ENCODE results near the gene MED26. TPM values are rescaled to one million over a fixed set of nuclear protein-coding genes. Genes with fewer than 3 reads are reported as not detected.

The MED26 gene
- total and polyA plus RNA-seq, 2 experiments from 2014 or later = 4.4 to 6.7 TPM

- Histone ChIP-seq H3K9me3 (ENCODE audit: low read depth) (no peaks in the 10 kb centered on the region), H3K4me1 (ENCODE audit: insufficient read depth) (peaks cover 21% of the 10 kb centered on the region), H3K36me3 (ENCODE audit: low read depth) (peaks cover 4% of the 10 kb centered on the region; the same call in 1 of the 2 replicates), H2AFZ (peak within 1 kb of the TSS; percentile 83), H3K27ac (peak within 1 kb of the TSS; percentile 77), H3K4me3 (peak within 1 kb of the TSS; percentile 100), H3K4me2 (ENCODE audit: unreplicated experiment) (peak within 1 kb of the TSS; percentile 83), H3K9ac (peak within 1 kb of the TSS; percentile 93), H3K79me2 (ENCODE audit: insufficient read depth) (peaks cover 96% of the 10 kb centered on the region), H3K9me2 (ENCODE audit: insufficient read depth) (no peaks in the 10 kb centered on the region), H3F3A (ENCODE audit: insufficient read depth) (0 out of 2 replicates have a peak, but pooled peaks cover 6% of the 10 kb centered on the region), H4K20me1 (ENCODE audit: insufficient read depth) (no peaks in the 10 kb centered on the region), H3K27me3 (replicated peaks; ENCODE audit: insufficient read depth) (no peaks in the 10 kb centered on the region)
- WGBS, 2 experiments (ENCODE audit: low coverage in 1 of 2, low lambda C conversion rate in 2 of 2, missing lambda C conversion rate in 2 of 2) = 1% methylated on average over 60 to 62 of the region's 83 CpGs
- in situ Hi-C loops (cut with MboI) = no loop called here
- DNase-seq = peak; percentile 97
- TF ChIP-seq EZH2phosphoT487 (IDR thresholded peaks at IDR 0.05; ENCODE audit: insufficient read depth, low read depth) = no peak
- no peak for TF ChIP-seq EZH2 (IDR thresholded peaks at IDR 0.05; ENCODE audit: insufficient read depth, poor library complexity, severe bottlenecking)
Measured at GRCh38 chr19:16572332-16573211, 55.4 kb downstream of the MED26 start, which contains the start of gene SLC35E1. Gene SLC35E1 (minus strand): TSS chr19:16572415. CDS start chr19:16572364, 51 bp downstream.

GRCh38 chr19:16571822-16572331 is 56.1 kb downstream of the MED26 start:
- H3K27me3 ChIP-seq (replicated peaks; ENCODE audit: insufficient read depth) = no peaks in the 10 kb centered on the region
- H3K79me2 ChIP-seq (ENCODE audit: insufficient read depth) = peaks cover 96% of the 10 kb centered on the region
- no peaks in the 10 kb centered on the region for H3K9me3 ChIP-seq (ENCODE audit: low read depth)
- peaks cover 21% of the 10 kb centered on the region for H3K4me1 ChIP-seq (ENCODE audit: insufficient read depth)
- H3K27ac ChIP-seq = peak overlapping the region; percentile 67
- H3K9ac ChIP-seq = peak overlapping the region; percentile 86
- TF ChIP-seq EZH2 (IDR thresholded peaks at IDR 0.05; ENCODE audit: insufficient read depth, poor library complexity, severe bottlenecking) = no peak
- TF ChIP-seq EZH2phosphoT487 (IDR thresholded peaks at IDR 0.05; ENCODE audit: insufficient read depth, low read depth) = no peak
- no peaks in the 10 kb centered on the region for H4K20me1 ChIP-seq (ENCODE audit: insufficient read depth)
- peak overlapping the region; percentile 85 for H3K4me3 ChIP-seq
- H3K4me2 ChIP-seq (ENCODE audit: unreplicated experiment) = peak overlapping the region; percentile 72
- in situ Hi-C loops (cut with MboI) = no loop called here
- peak overlapping the region; percentile 46 for H2AFZ ChIP-seq
- peaks cover 11% of the 10 kb centered on the region; the same call in 1 of the 2 replicates for H3K36me3 ChIP-seq (ENCODE audit: low read depth)
- H3F3A ChIP-seq (ENCODE audit: insufficient read depth) = 0 out of 2 replicates have a peak, but pooled peaks cover 6% of the 10 kb centered on the region
- WGBS, 2 experiments (ENCODE audit: low coverage in 1 of 2, low lambda C conversion rate in 2 of 2, missing lambda C conversion rate in 2 of 2) = 1 to 2% methylated on average over 55 to 58 of the region's 75 CpGs
- H3K9me2 ChIP-seq (ENCODE audit: insufficient read depth) = no peaks in the 10 kb centered on the region
- peak; percentile 66 for DNase-seq

- no peak for TF ChIP-seq EZH2phosphoT487 (IDR thresholded peaks at IDR 0.05; ENCODE audit: insufficient read depth, low read depth)
- no peak for TF ChIP-seq EZH2 (IDR thresholded peaks at IDR 0.05; ENCODE audit: insufficient read depth, poor library complexity, severe bottlenecking)
- Histone ChIP-seq H3K27ac (peak overlapping the region; percentile 67), H3K27me3 (replicated peaks; ENCODE audit: insufficient read depth) (no peaks in the 10 kb centered on the region), H2AFZ (peak overlapping the region; percentile 46), H3K4me3 (peak overlapping the region; percentile 85), H4K20me1 (ENCODE audit: insufficient read depth) (no peaks in the 10 kb centered on the region), H3K9me3 (ENCODE audit: low read depth) (no peaks in the 10 kb centered on the region), H3K36me3 (ENCODE audit: low read depth) (peaks cover 17% of the 10 kb centered on the region), H3K9ac (peak overlapping the region; percentile 86), H3K9me2 (ENCODE audit: insufficient read depth) (no peaks in the 10 kb centered on the region), H3K4me2 (ENCODE audit: unreplicated experiment) (peak overlapping the region; percentile 72), H3K4me1 (ENCODE audit: insufficient read depth) (peaks cover 21% of the 10 kb centered on the region), H3K79me2 (ENCODE audit: insufficient read depth) (peaks cover 96% of the 10 kb centered on the region), H3F3A (ENCODE audit: insufficient read depth) (0 out of 2 replicates have a peak, but pooled peaks cover 6% of the 10 kb centered on the region)
- 24 to 32% methylated on average over 6 of the region's 6 CpGs for WGBS, 2 experiments (ENCODE audit: low coverage in 1 of 2, low lambda C conversion rate in 2 of 2, missing lambda C conversion rate in 2 of 2)
- in situ Hi-C loops (cut with MboI) = no loop called here
- DNase-seq = peak; percentile 66
Measured at GRCh38 chr19:16571283-16571682, 56.7 kb downstream of the MED26 start.

DNA sequence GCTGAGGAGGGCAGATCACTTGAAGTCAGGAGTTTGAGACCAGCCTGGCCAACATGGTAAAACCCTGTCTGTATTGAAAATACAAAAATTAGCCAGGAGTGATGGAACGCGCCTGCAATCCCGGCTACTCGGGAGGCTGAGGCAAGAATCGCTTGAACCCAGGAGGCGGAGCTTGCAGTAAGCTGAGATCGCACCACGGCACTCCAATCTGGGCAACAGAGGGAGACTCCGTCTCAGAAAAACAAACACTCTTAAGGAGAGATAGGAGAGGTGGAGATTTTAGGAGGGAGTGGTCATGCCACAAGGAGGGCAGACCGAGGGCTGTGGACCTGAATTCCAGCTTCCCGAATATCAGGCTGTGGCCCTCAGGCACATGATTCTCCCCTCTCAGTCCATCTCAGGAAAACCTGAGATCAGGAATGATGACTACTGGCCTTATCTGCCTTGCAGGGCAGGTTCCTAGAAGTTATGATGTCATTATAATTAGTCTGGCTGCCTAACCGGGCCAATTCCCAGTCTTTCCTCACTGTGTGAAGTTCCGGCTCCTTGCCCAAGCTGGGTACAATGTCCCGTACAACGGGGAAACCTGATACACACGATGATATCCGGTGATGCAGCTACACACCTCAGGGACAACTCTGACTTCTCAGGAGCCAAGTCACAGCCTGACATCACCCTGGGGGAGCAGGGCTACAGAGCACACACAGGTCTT is 58.2 kb downstream of the MED26 start:
- 82 to 85% methylated on average over 17 of the region's 17 CpGs for WGBS, 2 experiments (ENCODE audit: low coverage in 1 of 2, low lambda C conversion rate in 2 of 2, missing lambda C conversion rate in 2 of 2)
- Histone ChIP-seq H3K9ac (no peak overlapping the region), H3F3A (ENCODE audit: insufficient read depth) (0 out of 2 replicates have a peak, but pooled peaks cover 6% of the 10 kb centered on the region), H3K27me3 (replicated peaks; ENCODE audit: insufficient read depth) (no peaks in the 10 kb centered on the region), H3K9me3 (ENCODE audit: low read depth) (no peaks in the 10 kb centered on the region), H3K27ac (0 out of 2 replicates have a peak overlapping the region, but pooled peaks have one; percentile 18), H2AFZ (no peak overlapping the region), H3K4me1 (ENCODE audit: insufficient read depth) (peaks cover 21% of the 10 kb centered on the region), H3K79me2 (ENCODE audit: insufficient read depth) (peaks cover 96% of the 10 kb centered on the region), H3K9me2 (ENCODE audit: insufficient read depth) (no peaks in the 10 kb centered on the region), H3K4me3 (no peak overlapping the region), H4K20me1 (ENCODE audit: insufficient read depth) (no peaks in the 10 kb centered on the region), H3K36me3 (ENCODE audit: low read depth) (peaks cover 30% of the 10 kb centered on the region), H3K4me2 (ENCODE audit: unreplicated experiment) (peak overlapping the region; percentile 19)
- TF ChIP-seq EZH2phosphoT487 (IDR thresholded peaks at IDR 0.05; ENCODE audit: insufficient read depth, low read depth) (no peak), EZH2 (IDR thresholded peaks at IDR 0.05; ENCODE audit: insufficient read depth, poor library complexity, severe bottlenecking) (no peak)
- in situ Hi-C loops (cut with MboI) = no loop called here
- peak; percentile 27 for DNase-seq

All from GM23248 (cell line).